B cell (primary cell): ENCODE data around the gene RPF1.
"Not testable (repeated sequence)": the region's sequence is repeated elsewhere in the genome, so short reads cannot be mapped to it uniquely, and the experiment has no call there.

ENCODE experiments used
- CTCF ChIP-seq: fragments of 200-600 bp; IDR thresholded peaks from one replicate; pipeline ENCODE4 v1.8.0; 2022; ENCODE audit warnings: antibody characterized with exemption, mild to moderate bottlenecking
- EZH2 ChIP-seq: IDR thresholded peaks from 2 replicates; pipeline ENCODE4 v1.6.1; 2012; ENCODE audit warnings: borderline replicate concordance, low read depth, mild to moderate bottlenecking, moderate library complexity, low read length; ENCODE audit not compliant: insufficient read depth, poor library complexity, severe bottlenecking

GRCh38 chr1:84507887-84508286 is 28.8 kb downstream of the RPF1 start:
- TF ChIP-seq CTCF, EZH2: not testable (repeated sequence)
